GM18517 (cell line): ENCODE data around the gene TRIO.
A peak's percentile ranks its signal among the peaks of the same experiment; 100 is the strongest.

Source experiments
- ATAC-seq: cut with Tn5 transposase; IDR thresholded peaks from one replicate; pipeline ENCODE4 v1.9.1; 2021; ENCODE audit warnings: mild to moderate bottlenecking, moderate library complexity; ENCODE audit not compliant: unreplicated experiment

Gene TRIO

DNA sequence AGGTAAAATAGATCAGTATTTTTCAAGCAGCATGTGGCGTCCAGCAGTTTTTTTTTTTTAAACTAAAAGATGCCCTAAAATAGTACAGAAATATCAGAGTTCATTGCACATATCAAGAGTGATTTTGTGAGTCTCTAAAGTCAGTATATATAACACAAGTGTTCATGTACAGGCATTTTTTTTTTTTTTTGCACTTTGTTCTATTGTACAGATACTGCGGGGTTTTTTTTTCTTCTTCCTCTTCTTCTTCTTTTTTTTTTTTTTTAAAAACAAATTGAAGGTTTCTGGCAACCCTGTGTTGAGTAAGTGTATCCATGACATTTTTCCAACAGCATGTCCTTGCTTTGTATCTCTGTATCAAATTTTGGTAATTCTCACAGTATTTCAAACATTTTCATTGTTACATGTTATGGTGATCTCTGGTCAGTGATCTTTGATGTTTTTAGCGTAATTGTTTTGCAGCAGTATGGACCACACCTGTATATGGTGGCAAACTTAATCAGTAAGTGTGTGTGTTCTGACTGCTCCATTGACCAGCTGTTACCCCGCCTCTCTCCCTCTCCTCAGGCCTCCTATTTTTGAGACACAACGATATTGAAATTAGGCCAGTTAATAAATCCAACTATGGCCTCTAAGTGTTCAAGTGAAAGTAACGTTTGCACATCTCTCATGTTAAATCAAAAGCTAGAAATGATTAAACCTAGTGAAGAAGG is 76.8 kb downstream of the TRIO start:
- no peak for ATAC-seq

DNA sequence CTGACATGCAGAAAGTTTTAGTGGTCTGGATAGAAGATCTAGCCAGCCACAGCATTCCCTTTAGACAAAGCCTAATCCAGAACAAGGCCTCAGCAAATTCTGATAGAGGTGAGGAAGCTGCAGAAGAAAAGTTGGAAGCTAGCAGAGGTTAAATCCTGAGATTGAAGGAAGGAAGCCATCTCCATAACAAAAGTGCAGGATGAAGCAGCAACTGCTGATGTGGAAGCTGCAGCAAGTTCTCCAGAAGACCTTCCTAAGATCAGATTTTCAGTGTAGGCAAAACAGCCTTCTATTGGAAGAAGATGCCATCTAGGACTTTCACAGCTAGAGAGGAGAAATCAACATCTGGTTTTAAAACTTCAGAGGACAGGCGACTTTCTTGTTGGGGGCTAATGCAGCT is 77.5 kb downstream of the TRIO start:
- ATAC-seq, result no peak

DNA sequence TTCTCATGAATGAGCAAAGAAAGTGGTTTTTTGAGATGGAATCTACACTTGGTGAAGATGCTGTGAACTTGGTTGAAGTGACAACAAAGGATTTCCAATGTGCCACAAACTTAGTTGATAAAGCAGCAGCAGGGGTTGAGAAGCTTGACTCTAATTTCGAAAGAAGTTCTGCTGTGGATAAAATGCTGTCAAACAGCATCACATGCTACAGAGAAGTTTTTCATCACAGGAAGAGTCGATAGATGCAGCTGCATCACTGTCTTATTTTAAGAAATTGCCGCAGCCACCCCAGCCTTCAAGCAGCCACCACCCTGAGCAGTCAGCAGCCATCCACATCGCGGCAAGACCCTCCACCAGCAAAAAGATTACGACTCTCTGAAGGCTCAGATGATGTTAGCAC is 78.6 kb downstream of the TRIO start:
- no peak for ATAC-seq

DNA sequence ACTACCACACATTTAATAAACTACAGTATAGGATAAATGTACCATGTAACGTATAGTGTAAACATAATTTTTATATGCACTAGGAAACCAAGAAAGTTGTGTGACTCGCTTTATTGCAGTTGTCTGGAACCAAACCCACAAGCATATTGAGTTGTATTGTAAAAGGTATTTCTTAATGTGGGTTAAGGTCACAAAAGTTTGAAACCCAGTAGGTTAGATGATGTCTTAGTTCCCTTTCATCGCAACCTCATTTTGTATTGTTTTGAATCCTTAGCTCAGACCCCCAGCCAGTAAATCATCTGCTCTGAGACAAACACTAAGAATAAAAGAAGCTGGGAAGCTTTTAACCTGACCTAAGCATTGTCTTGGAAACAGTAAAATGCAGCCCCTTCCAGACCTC is 79.1 kb downstream of the TRIO start:
- ATAC-seq, result no peak

DNA sequence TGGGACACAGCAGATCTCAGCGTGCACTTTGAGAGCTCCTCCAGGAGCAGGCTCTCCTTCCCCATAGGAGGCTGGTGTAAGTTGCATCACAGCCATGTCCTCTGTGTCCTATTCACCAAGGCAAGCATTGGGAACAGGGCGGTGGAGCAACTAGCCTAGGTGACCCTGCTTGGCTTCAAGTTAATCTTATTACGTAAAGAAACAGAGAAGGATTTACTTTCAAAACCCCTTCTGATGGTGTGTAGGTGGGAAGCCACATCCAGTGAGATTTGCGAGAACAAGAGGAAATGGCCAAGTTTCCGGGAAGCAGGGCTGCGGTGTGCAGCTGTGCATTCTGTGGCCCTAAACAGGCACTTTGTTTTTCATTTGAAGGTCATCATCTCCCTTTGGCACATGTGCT is 80.2 kb downstream of the TRIO start:
- ATAC-seq, result no peak

DNA sequence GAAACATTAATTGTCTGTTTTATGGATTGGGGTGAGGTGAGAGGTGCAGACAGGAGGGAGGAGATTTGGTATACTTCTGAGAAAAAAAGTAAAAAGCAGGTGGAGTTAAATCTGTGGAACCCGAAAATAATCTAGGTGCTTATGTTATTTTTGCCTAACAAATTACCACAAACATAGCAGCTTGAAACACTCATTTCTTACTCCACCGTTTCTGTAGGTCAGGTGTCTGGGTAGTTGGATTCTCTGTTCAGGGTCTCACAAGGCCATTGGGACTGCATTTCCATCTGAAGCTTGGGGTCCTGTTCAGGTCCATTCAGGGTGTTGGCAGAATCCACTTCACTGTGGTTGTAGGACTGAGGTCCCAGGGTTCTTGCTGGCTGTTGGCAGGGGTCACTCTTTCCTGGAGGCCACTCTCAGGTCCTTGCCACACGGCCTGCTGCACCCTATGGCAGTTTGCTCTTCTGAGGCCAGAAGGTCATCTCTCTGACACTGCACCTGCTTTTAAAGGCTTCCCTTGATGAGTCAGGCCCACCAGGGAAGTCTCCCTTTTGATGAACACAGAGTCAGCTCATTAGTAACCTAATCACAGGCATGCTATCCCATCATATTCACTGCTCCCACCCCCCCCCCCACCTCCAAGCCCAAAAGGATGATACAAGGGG is 82.2 kb downstream of the TRIO start:
- ATAC-seq, result peak; percentile 54

DNA sequence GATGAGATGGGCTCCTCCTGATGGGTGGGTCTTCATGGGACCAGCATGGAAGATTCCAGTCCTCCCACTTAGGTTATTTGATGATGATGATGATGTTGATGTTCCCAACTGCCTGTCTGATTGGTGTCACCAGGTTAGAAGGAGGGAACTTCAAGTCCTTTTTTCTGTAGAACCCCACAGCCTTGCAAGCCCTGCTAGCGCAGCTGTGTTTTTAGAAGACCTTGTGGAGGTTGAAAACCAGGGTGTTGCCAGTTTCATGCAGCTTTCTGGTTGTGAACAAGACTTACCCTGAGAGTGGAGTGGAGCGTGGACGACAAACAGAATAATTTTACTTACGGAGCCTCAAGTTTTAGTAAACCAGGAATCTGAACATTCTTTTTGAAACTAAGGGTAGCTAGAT is 83.0 kb downstream of the TRIO start:
- no peak for ATAC-seq

DNA sequence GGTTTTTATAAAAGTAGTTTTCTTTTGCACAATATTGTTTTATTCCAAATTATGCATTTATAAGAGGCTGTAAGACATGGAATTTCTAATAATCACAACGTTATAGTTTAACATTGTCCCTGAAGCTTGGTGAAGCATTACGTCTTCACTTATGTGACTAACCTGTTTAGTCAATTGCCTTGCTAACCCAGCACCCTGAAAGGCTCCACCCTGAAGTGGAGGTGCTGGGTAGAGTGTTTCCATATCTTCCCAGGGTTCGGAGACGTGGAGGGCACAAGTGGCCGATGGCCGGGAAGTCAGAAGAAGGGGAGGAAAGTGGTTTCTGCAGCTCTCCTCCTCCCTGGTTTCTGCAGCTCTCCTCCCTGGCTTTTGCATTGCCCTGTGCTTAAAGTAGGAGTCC is 83.4 kb downstream of the TRIO start:
- no peak for ATAC-seq

DNA sequence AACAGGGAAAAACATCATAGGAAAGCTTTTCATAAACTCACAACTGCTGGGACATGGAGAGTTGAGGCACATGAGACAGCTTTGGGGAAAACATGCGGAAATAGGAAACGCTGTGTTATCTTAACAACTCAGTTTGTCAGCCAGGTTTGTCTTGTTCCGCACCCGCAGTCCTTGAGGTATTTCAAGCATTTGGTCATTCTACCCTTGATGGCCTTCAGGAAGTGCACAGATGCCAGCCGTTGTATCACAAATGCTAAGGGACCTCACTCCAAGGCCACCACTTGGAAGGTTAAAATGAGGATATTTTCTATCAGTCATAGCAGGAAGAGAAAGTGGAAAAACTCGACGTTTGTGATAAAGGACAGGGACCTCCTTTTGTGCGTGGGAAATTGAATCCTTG is 83.8 kb downstream of the TRIO start:
- ATAC-seq, result no peak

DNA sequence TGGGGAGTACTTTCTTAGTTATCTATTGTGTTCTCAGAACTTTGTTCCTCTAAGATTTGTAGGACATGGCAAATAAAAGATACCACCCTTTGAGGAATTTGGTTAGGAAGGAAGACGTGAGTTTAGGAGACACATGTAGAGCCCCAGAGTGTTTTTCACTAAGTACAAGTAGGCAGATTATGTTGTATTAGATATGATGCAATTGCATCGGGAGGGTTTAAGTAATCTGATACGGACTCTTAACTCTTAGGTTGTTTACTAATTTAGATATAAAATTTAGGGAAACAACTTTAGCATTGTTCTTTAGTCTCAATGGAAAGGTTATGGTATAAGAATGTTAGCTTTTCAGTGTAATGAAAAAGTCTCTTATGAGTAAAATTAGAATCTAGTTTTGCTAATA is 84.4 kb downstream of the TRIO start:
- ATAC-seq, result no peak

DNA sequence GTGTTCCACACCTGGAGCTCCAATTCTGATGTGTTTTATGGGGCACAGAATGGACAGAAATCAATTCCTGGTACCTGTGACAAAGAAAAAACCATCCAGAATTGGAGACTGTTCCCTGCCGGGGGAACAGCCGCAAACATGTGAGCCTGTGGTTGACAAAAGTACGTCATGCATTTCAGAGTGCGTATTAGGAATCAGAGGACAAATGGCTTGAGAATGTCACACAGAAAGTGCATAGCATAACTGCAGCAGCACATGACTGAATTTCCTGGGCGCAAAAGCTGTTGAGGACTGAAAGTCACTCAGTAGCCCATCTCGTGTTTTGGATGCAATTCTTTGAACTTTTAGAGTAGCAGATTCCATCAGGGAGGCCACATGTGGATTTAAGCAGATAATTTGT is 85.1 kb downstream of the TRIO start:
- ATAC-seq, result no peak

DNA sequence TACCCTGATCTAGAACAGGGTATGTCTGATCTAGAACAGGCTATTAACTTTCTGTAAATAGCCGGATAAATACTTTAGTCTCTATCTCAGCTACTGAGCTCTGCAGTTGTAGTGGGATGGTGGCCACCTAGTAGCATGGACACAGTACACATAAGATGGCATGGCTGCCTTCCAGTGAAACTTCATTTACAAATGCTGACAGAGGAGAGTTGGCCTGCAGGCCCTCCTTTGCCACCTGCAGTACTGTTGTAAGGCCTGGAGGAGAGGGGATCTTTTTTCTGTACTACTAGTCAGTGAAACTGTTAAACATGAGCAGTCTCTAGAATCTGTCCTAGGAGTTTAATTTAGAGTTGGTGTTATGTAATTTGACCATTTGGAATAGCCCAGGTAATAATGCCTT is 86.0 kb downstream of the TRIO start:
- ATAC-seq, result no peak

DNA sequence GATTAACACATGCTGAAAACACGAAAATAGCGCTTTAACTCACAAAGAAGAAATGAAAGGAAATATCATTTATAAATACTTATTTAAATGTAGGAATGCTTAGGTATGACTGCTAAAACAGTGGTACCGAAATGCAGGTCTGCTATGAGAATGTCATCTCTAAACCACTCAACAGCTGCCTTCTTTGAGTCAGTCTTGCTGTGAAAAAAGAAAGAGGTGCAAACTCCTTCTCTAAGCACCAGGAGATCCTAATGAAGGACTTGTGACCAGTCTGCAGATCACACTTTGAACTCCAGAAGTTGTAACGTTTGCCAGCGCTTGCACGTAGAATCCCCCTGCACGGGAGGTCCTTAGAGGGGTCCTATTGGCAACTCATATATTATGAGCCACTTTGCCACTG is 86.6 kb downstream of the TRIO start:
- ATAC-seq, result no peak

DNA sequence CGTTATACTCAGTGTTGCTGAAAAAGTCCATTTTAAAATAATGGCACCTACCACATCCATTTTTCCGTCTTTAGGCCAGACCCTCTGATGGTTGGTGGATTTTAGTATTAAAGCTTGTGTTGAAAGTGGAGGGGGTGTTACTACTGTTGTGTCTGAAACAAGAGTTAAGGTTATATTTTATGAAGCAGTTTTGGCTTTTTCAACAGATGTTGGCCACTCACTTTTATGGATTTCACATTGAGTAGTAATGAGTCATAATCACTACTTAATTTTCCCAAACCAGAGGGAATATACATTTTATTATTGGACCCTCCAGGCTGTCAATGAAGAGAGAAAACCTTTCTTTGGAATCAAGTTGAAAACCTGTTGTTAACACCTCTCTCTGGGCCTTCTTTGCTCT is 88.0 kb downstream of the TRIO start:
- no peak for ATAC-seq

DNA sequence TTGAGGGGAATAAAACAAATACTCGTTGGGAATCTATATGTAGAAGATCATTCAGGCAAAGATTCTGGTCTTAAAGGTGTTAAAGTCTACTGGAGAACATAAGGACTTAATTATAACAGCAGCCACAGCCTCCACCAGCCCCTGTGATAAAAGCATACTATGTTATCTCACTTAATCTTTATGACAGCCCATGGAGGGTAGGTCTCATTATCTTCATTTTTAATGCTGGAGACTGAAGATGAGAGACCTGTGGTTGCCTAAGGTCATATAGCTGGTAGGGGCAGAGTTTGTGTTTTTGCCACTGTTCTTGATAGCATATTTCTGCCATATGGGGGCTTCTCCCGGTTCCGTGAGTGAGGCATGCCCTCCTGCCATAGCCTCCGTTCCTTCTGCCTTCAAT is 88.7 kb downstream of the TRIO start:
- no peak for ATAC-seq

DNA sequence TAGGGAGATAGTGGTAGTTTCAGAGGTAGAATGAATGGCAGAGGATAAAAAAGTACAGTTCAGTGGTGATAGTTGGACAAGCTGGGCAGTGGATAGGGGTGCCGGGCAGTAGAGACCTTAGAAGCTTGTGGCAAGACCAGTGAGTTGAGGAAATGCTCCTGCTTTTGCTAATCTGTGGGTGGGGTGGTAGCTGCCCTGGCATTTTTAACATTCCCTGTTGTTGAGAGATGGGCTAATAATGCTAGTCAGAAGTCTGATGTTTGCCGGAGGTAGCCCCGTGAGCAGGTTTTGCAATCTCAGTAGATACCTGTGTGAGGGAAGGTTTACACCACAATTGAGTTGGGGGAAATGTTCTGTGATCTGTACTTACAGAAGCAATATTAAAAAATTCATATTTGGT is 91.1 kb downstream of the TRIO start:
- ATAC-seq, result no peak

DNA sequence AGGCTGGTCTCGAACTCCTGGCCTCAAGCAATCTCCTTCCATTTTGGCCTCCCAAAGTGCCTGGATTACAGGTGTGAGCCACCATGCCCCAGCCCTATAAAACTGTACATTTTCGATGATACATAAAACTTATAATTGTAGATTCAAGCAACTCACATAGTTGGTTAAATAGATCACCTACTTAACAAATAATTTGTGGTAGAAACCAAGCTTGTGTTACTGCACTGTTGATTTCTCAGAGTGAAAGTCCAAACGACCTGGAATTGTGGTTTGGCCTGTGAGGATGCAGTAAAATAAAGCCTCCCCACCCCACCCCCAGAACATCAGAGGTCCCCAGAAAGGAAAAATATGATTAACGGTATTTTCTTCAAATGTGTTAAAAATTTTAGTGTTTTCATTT is 92.7 kb downstream of the TRIO start:
- ATAC-seq, result peak; percentile 54

DNA sequence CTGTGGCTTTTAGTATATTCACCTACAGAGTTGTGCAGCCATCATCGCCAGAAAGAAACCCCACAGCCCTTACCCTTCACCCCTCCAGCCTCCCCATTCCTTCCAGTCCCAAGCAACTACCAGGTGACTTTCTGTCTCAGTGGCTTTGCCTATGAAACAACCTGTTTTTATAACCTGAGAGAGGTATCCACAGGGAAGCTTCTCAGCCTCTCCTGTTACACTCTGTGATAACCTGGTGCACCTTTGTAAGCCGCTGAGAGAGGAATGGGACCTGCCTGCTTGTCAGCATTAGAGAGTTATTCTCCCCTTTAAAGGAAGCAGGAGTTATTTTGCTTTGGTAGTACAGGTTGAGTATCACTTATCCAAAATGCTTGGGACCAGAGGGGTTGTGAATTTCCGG is 93.6 kb downstream of the TRIO start:
- no peak for ATAC-seq

DNA sequence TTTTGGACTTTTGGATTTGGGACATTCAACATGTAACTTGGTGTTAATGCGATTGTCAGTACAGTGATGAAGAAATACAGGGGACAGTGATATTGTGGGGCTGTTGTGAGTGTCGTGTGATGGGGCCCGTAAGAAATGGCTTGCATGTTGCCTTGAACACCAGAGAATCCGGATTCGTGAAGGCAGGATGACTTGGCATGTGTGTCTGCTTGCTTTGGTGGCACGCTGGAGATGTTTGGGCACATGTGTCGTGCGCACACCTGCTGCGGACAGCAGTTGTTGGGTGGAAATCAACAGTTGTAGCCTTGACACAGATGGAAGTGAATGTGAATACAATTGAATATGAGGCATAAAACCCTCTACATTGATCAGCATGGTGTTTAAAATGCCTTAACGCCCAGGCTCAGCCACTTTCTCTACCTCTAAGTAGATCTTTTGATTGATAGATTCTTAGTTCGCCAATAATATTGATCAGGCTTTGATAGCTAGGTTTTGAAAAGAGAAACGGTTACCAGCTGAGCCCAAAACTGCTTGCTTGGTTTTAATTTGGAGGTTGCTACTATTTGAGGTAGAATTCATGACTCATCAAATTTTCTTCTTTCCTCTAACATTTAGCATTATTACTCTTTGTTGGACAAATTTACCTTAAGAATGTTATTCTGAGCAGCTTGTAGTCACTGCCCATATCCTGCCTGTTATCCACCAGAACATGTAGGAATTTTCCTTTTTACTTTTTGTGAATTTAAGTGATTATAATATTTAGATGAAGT is 94.4 kb downstream of the TRIO start:
- ATAC-seq, result no peak

DNA sequence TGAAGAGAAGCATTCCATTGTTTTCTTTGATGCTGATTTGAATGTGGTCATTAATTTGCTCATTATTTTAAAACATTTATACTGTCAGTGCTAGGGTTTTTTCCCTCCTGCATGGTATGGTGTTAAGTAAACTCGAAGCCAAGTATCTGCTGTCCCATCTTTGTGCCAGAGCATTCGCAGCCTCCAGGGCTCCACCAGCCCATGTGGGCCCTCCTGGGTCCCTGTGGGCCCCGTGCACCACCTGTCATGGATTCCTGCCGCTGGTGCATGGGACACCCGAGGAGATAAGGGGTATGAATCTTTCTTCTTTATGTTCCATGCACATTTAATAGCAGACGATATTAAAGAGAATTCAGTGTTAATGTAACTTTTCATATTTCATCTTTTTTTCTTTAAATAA is 95.1 kb downstream of the TRIO start:
- ATAC-seq, result no peak

DNA sequence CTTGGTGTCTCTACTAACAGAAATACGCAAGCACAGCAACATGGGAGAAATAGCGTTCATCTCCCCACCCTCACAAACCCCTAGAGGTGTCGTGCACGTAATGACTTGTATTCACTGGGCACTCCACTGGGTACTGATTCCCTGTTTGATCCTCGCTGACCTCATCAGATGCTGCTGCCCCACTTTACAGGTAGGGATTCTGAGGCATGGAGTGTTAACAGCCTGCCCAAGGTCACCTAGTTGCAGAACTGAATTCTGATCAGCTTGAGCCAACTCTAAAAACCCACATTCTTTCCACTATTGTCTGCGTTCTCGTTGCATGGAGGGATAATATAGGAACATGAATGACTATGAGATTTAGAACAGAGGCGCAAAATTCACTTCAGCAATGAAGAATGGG is 96.3 kb downstream of the TRIO start:
- ATAC-seq, result no peak

DNA sequence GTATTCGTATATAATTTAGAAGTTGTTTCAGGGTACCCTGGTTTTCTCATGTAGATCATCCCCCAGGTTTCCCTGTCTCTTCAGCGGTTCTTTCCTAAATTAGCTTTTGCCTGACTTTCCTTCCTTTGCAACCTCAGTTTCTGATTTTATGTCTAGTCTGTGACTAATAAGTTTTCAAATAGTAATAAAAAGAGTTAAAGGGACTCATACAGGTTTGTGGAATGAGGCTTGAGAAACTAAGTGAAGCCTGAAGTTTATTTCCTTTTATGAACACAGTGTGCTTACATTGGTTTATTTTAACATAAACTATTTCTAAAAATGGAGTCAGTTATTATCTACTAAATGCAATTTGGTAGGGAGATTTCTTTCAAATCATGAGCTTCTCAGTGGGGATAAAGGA is 96.8 kb downstream of the TRIO start:
- no peak for ATAC-seq
